ENCODE data around the gene KRT24.

The KRT24 gene

DNA sequence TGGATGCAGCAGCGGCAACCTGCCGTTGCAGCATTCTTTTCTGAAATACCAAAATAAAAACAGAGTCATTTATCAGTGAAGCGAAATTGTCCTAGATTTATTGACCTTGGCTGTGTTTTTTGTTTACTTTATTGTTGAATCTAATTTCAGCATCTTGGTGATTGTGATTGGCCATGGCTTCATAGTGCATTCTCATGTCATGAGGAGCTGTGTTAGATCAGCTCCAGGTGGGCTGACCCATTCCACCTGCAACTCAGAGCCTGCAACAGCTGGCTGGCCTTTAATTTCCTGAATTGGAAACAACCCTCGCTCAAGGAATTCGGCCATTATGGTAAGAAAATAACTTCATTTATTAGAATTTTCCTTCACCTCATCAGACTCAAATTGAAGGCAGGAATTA, 16.4 kb downstream of the KRT24 start:
- no peak for DNase-seq

DNA sequence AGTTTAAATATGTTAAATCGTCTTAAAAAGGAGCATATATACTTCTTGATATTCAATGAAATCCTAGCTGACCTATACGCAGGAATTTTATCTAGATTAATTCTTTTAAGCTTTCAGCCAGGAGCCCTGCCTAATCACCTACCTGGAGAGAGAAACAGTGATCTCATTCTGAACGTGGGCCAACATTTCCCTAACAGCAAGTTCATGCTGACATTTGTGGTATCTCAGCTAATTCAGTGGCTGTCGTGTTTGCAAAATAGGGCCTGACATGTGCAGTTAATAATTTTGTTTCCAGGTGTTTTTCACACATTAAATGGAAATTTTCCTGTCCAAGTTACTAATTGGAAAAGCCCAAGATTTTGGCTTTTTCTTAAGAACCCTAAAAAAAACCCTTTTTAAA, 17.4 kb downstream of the KRT24 start:
- peak; percentile 1 for DNase-seq

DNA sequence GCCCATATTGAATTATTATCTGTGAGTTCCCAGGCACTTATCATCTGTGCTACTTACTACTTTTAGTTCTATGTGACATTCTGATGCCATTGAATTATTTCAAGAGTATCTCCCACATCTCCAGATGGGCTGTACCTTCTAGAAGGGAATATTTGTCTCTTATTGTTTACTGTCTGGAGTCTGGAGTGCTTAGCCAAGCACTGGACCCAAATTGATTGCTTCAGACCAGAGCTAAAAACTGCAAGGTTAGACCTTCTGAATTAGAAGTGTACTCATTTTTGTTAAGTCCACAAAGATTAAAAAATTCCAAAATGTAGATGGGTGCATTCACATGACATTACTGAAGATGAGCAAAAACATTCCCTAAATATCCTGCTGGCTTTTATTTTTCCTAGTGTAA, 22.6 kb downstream of the KRT24 start:
- DNase-seq = no peak

DNA sequence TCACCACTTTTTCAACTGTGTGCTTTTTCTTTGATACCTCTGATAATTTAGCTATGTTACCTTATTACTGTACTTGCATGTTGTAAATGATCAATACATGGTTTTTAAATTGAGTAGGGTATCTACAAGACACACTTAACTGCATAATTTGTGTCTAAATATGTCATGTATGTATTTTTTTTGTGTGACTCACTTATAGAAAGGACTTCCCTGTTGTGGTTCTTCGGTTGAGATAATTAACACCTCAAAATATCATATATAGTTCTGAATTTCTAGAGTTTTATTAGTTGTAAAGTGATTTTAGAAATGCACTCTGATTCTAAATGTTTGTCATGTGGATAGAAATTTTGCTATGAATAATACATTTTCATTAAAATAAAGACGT, 24.0 kb downstream of the KRT24 start:
- DNase-seq = no peak

DNA sequence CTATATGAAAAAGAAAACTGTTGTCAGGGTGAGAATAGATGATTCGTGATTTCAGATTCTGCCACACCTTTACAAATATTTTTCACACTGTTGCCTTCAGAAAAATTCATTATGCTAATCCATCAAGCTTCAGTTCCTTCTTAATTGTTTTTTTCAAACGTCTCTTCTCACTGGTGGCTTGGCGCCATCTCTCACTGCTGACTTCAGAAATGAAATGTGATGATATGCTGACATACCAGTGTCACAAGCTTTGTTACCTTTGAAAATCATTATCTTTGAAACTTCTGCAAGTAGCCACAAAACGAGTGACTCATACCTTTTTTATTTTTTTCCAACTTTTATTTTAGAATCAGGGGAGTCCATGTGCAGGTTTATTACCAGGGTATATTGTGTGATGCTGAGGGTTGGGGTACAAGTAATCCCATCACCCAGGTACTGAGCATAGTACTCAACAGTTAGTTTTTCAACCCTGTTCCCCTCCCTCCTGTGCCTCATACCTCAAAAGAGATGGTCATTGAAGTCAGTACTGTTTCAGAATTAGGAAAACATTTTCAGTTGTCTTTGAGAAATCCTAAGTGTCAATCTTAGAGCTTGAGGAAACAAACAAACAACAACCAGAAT, 24.5 kb downstream of the KRT24 start:
- no peak for DNase-seq

DNA sequence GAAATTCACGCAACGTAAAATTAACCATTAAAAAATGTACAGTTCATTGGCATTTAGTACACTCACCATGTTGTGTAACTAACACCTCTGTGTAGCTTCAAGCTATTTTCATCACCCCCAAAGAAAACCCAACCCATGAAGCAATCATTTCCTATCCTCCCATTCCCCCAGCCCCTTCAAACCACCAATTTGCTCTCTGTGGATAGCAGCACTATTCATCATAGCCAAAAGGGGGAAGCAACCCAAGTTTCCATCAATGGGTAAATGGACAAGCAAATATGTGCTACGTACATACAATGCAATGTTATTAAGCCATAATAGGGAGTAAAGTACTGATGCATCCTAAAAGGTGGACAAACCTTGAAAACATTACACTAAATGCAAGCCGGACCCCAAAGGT, 27.6 kb downstream of the KRT24 start:
- DNase-seq = no peak

DNA sequence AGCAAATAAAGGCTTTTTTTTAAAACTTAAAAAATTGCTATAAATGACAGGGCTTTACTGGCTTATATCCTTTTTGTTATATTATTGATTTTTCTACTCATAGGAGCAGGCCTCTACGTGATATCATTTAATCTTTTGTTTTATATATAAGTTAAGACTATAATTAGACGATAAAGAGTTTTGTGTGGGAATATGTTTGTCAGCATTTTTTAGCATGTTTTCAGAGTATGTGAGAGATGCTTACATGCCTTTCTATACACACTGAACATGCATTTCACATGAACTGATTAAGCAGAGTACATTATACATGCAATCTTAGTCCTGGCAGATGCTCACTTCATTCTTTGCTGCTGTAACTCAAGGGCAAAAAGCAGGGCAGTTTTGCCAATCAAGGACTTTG, 30.9 kb downstream of the KRT24 start:
- no peak for DNase-seq

DNA sequence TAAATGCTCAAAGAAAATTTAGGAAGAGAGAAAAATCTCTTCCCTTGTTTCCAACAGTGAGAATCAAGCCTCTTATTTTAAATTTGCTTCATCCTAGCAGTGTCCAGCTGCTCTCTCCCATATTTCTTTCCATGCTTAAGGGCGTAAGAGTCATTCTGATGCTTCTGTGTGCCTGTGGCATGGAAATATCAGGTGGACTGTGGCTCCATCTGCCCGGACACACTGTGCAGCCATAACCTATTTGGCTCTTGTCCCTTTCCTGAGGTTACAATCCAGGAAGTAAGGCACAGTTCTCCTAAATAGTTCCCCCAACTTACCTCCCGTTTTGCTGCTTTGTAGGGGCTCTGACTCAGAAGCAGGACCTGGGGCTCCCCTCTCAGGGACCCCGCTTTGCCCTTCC, 32.3 kb downstream of the KRT24 start:
- DNase-seq = no peak

DNA sequence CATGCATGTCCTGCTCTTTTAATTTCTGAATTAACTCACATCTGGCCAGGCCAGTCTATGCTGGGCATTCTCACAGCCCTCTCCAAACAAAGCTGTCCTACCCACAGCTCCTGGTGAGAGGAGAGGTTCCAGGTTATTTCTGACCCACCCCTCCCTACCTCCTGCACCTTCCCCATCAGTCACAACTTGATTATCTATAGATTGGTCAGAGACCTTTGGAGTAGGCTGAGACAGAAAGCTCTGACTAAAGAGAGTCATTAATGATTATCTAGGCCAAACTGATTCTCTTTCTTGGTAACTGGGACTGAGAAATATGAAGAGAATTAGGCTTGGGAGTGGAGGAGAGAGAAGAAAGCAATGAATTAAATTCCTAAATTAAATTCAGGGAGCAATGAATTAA, 37.2 kb downstream of the KRT24 start:
- DNase-seq = no peak

DNA sequence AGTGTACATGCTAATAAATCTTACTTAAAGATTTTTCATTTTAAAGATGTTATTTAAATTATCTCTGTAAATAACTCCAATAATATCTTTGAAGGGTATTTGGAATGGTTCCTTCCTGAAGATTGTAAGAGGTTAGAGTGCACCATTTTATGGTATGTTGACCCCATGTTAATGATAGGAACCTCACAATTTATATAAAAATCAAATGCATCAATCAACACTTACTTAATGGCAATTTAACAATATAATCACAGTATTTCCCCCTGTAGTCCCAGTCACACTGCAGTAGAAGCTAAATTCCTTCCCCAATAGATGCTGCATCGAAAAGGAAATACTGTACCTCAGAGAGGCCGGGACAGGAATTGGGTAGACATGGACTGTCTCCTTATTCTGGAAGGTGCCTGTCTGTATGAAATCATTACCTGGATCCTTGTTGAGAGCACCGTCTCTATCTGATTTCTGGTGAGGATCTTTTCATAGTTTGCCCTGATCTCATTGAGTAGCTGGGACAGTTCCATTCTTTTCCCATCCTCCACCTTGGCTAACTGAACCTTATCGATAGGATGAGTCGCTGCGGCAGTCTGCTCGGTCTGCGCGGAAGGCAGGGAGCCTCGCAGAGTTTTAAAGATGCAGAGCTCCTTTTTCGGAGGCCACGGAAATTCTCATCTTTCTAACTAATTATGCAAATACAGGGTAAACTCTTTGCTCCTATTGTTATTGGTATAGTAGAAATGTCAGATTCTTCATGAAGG, 38.8 kb downstream of the KRT24 start, which contains the start of gene KRT222:
KRT222 (minus strand) TSS at position 596 of the 752 bp plus-strand sequence; CDS start at position 518, 78 bp downstream.
- no peak for DNase-seq

DNA sequence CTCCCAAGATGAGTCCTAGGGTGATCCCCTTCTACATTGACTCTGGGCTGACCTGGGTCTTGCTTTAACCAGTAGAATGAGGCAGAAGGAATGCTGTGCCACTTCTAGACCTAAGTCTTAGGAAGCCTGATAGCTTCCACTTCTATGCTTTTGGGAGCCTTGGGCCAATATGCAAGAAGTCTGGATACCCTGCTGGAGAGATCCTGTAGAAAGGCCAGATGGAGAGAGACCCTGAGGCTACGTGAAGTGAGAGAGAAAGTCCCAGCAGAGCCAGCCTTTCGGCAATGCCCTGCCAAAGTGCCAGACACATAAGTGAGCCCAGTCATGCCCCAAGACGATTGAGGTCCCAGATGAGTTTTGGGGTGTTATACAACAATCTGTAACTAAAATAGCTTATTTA, 40.3 kb downstream of the KRT24 start:
- no peak for DNase-seq

DNA sequence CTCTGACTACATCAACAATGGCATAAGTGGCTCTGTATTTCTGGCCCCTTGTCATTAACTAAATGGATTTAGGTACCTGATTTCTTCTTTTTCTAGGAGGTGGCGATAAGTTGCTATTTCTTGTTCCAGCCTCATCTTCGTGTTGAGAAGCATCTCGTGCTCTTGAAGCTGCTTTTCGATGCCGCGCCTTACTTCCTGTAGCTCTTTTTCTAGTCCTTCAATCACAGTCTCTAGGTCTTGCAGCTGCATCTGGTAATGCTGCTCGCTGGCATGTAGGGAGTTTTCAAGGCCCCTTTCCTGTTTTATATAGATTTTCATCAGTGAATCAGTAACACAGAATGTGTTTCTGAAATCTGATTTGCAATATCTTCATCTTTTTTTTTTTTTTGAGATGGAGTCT, 43.6 kb downstream of the KRT24 start:
- DNase-seq = no peak

DNA sequence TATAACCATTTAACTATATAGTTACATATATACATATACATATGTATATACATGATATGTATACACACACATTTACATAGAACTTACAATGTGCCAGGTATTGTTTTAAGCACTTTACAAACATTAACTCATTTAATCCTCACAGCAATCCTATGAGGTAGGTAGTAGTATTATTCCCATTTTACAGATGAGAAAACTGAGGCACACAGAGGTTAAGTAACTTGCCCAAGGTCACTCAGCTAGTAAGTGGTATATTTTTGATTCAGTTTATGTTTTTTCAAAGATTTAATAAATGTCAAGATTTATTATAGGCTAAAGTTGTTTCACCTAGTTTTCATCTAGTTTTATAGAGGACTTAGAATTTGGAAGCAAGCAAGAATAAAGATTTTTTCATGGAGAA, 45.2 kb downstream of the KRT24 start:
- no peak for DNase-seq

DNA sequence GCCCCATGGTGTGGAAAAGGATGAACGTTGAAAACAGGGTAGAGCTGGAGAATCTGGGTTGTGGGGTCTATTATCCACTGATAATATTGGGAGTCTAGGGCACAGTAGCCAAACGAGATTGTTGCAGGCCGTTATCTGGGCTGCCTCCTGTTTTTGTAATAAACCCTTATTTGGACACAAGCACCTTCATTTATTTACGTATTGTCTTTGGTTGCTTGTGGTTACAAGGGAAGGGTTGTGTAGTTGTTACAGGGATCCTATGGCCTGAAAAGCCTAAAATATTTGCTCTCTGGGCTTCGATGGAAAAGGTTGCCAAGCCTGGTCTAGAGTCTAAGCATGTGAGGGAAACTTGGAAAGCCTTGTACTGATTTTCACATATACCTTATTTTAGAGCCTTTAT, 51.6 kb downstream of the KRT24 start:
- no peak for DNase-seq

DNA sequence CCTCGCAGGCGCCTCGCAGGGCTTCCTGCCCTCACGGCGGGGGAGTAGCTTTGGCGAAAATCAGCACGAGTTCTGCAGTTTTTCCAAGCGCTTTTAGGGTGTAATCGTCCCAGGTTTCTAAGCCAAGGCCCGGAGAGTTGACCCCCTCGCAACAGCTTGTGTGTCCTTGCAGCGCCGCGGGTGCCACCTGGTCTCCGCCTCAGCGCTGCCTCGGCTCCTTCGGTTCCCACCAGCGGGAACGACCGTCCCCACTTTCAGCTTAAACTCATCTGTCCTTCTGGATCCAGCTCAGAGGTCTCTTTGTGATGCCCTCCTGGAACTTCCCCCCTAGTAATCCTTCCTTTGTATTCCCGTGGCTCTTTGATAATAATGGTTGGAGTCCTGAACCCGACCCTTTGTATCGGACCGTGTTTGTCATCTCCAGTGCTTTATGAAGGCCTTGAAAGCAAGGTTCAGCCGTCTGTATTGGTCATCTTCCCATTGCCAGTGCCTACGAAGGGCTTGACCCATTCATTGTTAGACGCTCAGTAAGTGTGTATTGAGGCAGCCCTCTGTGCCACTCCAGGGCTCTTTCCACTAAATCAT, 55.1 kb downstream of the KRT24 start:
- peak; percentile 46 for DNase-seq
